Testis (tissue), 2 donors: Measurements from ENCODE around the gene LACRT.

Experiments
- CTCF ChIP-seq, 3 experiments: fragments of 450-650 bp in 2 of 3; fragments of 200-600 bp in 1 of 3; sonication (generic) in 1 of 3; IDR thresholded peaks; one replicate each; pipeline ENCODE4 v1.5.1; 2016 to 2019; ENCODE audit warnings: antibody characterized with exemption in 3 of 3, mild to moderate bottlenecking in 2 of 3, moderate library complexity in 1 of 3
- POLR2A ChIP-seq: fragments of 450-650 bp; IDR thresholded peaks from one replicate; pipeline ENCODE4 v1.6.1; 2017; ENCODE audit warnings: antibody characterized with exemption, mild to moderate bottlenecking, moderate library complexity

- TF ChIP-seq CTCF (IDR thresholded peaks at IDR 0.05) (no peak), POLR2A (no peak)
These were observed 13.6 kb upstream of the LACRT start, which contains the start of gene DCD for GRCh38 chr12:54648265-54648664.
